Inferior parietal cortex (tissue), 1 donor: ENCODE results near the gene PRRX1.

Experiments used
- DNase-seq: peaks from one replicate; pipeline ENCODE4 v3.0.0-alpha.2; 2016; ENCODE audit errors: extremely low spot score

PRRX1 gene

DNA sequence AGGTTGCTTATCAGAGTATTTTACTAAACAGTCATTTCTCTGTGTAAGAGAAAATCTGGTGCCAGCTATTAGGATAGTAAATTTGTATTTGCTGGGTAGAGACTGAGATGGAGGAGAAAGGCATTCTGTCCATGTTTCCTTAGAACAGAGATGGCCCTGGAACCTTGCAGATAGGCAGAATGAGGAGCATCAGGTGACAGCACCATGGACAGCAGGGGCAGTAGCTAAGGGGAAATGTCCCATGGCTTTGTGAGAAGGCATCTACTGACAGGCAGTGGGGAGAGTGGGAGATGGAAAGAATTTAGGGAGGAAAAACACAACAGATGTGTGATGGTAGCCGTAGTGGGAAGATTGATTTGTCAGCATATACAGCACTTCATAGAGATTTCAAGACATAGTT, 105.0 kb downstream of the PRRX1 start:
- DNase-seq, result no peak

DNA sequence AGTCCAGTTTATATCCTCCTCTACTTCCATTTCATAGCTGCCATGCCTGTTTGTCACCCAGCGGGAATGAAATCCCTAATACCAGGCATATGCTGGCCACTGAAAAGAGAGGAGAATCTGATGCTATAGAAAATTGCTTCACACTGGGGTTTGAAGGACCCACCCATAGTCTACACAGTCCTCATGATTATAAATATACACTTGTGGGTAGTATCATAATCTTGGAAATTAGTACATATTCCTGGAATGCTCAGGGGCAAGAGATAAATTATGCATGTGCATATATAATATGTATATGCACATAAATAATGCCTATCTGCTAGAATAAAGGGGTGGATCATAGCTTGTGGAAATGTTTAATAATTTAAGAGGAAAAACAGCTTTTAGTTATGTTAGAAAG, 105.8 kb downstream of the PRRX1 start:
- no peak for DNase-seq

DNA sequence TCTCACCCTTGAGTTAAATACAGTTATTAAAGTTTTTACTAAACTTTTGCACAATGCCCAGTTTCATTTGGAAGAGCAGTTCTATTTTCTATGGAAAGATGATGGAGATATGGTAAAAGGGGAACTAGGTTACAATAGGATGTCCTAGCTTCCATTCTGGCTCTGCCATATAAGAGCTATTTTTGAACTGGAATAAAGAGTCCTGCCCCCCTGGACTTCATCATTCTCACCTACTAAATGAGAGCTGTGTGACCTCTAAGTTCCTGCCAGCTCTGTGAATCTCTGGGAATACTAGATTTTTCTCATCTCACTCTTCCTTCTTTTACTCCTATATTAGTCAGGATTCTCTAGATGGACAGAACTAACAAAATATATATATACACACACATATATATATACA, 106.3 kb downstream of the PRRX1 start:
- DNase-seq, result no peak

DNA sequence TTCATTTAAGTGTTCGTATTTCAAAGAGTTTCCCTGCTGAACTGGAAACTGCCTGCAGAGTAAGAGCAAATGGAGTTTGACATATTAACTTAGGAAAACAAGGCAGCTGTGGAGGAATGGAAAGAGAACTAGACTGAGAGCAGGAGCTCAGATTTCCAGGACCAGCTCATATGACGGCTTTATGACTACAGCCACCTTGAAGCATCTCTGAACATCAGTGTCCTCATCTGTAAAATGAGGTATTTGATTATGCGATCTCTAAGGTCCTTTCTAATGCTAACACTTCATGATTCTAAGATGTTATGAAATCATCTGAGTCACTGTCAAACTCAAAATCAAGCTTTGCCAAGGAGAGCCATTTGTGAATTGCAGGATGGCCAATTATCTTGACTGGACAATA, 112.3 kb downstream of the PRRX1 start:
- no peak for DNase-seq

DNA sequence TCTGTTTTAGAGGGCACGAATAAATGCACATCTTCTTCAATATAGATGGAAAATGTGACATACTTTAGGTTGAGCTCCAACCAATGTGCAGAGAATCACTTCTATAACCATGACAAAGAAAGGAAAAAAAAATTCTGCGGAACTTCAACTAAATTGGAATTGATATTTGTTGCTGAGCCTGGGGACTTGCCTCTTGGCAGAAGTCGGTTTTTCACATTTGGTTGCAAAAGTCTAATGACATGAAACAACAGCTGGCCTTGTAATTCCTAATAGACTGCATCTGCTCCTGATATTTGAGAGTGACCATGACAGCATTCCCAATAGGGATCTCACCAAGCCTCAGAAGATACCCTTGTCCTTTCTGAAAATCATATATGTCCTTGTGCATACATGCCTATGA, 112.8 kb downstream of the PRRX1 start:
- DNase-seq, result no peak
